GM18498 (cell line): ENCODE data around the gene TRA2A.
"Not testable (repeated sequence)": the region's sequence is repeated elsewhere in the genome, so short reads cannot be mapped to it uniquely, and the experiment has no call there.

Source experiments
- ATAC-seq: cut with Tn5 transposase; IDR thresholded peaks from one replicate; pipeline ENCODE4 v1.9.1; 2021; ENCODE audit warnings: mild to moderate bottlenecking, moderate library complexity; ENCODE audit not compliant: unreplicated experiment

The TRA2A gene

GRCh38 chr7:23513746-23514145 lies 18.0 kb downstream of the TRA2A start:
- ATAC-seq, result not testable (repeated sequence)

GRCh38 chr7:23494009-23494408 lies 37.8 kb downstream of the TRA2A start:
- no peak for ATAC-seq

- no peak for ATAC-seq
These were observed 40.3 kb downstream of the TRA2A start for GRCh38 chr7:23491502-23491901.

DNA sequence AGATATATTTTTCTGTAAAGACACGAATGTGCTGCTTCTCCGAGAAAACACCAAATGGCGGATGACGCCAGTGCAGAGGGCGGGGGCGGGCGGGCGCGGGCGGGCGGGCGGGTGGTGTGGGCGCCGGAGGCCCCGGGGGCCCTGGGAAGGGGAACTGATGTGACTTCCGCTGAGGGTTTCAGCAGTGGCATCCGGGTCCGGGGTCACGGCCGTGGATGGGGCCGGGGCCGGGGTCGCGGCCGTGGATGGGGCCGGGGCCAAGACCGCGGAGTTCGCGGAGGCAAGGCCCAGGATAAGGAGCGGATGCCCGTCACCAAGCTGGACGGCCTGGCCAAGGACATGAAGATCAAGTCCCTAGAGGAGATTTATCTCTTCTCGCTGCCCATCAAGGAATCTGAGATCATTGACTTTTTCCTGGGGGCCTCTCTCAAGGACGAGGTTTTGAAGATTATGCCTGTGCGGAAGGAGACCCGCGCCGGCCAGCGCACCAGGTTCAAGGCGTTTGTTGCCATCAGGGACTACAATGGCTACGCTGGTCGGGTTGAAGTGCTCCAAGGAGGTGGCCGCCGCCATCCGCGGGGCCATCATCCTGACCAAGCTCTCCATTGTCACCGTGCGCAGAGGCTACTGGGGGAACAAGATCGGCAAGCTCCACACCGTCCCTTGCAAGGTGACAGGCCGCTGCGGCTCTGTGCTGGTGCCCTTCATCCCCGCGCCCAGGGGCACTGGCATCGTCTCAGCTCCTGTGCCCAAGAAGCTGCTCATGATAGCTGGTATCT lies 41.2 kb downstream of the TRA2A start:
- peak; percentile 73 for ATAC-seq

- not testable (repeated sequence) for ATAC-seq
These were observed 43.1 kb downstream of the TRA2A start for GRCh38 chr7:23488714-23489113.

GRCh38 chr7:23487670-23488069 lies 44.1 kb downstream of the TRA2A start:
- no peak for ATAC-seq

- no peak for ATAC-seq
These were observed 45.6 kb downstream of the TRA2A start for GRCh38 chr7:23486002-23486773.

- ATAC-seq, result no peak
These were observed 49.1 kb downstream of the TRA2A start for GRCh38 chr7:23482686-23483085.

DNA sequence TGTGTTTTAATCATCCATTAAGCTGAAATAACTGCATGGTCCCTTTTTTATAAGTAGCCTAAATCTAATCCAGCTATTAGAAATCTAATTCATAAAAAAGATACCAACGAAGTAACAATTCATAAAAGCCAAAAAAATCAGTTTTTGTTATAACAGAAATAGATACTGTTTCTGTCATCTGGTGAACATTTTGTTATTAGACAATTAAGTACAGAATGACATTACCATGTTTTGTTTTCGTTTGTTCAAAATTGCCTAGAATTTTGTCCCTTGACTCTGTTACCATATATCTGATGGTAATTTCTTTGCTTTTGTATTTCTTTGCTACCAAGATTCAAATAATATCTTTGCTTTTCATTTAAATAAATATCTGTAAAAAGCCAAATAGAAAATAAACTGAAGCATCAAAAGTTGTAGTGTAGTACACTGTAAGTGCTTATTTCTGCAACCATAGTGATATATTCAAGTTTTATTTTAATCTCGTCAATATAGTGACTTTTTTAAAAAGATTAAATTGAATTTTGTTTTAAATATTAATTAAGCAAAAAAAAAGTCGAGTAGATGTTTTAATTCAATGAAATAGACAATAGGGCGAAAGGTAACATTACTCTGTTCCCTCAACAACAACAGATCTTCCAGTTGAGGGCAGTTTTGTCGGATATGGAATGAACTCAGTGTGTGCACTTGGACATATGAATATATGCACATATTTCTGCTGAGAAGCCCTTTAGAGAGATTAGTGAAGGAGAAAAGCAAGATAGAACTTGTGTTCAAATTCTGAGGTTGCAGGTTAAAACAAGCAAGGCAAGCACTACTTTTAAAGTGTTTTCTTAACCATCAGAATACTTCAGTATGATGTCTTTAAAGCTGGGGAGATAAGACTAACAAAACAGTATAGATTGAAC lies 53.6 kb downstream of the TRA2A start:
- ATAC-seq, result no peak

DNA sequence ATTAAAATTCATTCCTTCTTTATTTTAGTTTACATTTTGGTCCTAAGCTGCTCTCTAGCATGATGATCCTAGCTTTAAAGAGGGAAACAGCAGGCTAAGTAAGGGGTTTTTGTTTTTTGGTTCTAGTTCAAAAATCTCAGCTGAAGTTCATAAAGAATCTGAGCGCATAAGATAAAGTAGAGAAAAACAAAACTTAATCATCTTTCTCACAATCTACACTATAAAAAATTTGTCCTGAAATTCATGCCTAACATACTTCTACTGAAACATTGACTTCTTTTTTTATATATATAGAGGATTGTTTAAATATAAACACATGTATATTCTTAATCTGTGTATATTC lies 54.7 kb downstream of the TRA2A start:
- no peak for ATAC-seq

DNA sequence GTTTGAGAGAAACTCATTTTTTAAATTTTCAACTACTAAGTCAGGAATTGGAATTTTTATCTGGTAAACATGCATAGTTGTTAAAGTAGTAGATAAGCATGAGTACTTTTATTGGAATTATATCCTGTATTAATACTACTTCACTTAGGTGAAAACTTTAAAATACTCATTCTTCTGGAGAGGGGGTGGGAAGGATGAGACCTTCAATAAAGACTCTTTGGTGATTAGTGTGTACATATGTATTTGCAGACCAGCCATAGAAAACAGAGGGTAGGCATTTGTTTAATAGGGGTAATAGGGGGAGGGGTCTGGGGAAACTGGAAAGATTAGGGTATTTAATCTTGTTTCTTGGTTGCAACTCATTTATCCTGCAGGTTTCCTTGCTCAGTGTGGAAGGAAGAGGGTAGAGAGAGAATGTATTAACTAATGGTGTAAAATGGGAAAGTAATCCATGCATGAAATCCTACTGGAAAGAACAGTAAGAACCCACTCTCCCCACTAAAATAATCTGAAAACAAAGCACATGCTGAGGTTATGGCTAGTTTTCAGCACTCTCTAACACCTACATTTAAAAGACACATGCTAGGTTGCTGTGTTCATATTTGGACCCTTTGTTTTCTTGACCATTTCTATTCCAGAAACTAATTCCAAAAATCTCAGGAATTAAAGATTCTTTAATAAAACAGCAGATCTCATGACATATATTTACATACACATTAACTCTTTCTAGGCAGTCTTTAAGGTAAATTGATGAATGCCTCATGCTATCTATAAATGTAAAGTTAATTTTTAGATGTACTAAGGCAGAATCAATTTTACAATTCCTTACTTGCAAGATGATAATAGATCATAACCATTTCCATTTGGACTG lies 55.3 kb downstream of the TRA2A start:
- no peak for ATAC-seq

DNA sequence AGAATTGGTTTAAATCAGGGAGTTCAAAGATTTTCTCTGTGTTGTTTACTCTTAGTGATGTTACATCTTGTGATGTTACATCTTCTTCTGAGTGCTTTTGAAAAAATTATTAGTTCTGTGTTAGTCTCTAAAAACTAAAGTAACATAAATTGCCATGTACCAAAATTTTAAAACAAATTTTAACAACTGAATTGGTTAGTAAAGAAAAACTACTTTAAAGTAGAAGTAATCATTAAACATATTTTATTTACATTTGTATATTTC lies 56.3 kb downstream of the TRA2A start:
- ATAC-seq, result no peak

DNA sequence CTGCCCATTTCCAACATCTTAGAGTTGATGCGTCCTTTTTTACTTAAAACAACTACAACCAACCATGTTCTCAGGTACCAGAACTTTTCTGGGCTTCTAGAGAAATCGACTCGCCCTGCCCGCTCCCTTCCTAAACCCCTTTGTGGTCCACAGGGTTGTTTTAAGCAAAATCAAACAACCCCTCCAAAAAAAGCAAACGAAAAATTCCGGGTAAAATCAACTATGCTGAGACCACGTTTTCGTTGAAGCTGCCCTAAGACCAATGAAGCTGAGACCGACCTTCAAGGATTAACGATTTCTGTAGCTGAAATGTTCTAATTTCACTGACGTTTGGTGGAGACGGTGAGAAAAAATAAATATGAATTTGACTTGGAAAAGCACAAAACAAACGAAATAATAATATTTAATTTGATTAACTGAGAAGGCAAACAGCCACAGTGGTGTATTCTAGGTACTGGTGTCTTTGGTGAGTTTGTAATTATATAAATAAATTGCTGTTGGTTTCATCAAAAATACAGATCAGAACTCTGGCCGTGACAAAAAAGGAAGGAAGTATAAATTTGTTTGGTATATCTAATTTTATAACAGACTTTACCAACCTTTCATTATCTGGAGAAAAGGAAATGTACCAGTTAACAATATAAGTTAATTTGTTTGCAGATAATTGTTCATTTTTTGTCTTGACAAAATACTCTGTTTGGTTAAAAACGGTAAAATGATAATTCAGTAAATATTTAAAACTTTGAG lies 56.8 kb downstream of the TRA2A start:
- ATAC-seq, result no peak

DNA sequence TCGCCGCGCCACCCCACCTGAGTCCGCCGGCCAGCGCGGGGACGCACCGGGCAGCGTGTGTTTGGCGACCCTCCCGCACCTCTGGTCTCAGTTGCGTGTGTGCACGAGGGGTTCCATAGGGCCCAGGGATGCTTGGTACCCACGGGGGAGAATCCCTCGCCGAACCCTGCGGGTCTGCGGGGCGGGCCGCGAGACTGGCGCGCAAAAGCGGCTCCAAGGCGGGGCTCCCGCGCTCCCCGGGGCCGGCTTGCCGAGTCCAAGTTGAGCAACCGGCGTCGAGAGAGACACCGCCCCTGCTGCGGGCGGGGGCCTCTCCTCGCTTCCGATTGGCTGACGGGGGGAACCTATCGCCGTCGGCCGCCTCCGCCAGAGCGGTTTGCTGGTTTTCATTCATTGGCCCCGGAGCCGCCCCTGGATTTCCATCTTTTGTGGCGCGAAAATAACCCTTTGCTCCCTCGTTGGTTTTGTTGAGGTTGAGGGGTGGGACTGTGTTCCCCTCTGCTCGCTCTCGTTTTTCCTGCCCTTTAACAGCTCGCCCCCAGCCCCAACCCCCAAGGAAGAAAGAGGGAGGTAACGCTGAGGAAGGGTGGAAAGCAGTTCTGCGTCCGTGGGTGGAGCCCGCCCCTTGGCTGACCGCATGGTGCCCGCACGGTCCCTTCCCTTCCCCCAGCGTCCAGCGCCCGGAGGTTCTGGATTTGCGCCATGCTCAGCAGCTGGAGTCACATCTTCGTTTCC lies 57.5 kb downstream of the TRA2A start:
- peak; percentile 65 for ATAC-seq

DNA sequence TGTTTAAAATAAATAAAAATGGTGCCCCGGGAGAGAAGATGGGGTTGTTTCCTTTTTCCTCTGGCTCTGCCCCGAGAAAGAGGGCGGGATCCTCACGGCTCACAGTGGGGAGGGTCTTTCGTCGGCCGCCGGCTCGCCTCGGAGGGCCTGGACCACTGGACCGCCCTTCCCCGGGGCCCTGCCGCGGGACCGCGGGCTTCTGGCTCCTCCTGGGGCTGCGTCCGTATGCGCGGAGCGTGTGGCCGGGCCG lies 58.0 kb downstream of the TRA2A start:
- ATAC-seq, result peak; percentile 25

- ATAC-seq, result no peak
These were observed 58.6 kb downstream of the TRA2A start for GRCh38 chr7:23472956-23473843.

DNA sequence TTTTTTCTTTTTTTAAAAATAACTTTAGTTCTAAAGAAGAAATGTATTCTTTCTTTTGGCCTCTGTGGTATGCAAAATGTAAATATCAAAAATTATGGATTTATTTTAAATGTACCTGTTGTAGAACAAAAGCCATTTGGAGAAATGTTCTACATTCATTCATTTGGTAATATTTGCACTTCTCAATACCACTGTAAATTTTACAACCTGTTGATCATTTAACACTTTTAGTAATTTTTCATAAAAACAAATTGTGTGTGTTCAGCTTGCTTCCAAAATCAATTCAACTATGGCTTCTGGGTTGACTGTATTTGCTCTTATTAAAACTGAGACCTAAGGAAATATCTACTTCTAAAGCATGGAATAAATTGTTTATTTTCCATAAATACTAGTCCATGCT lies 59.2 kb downstream of the TRA2A start:
- no peak for ATAC-seq

GRCh38 chr7:23472046-23472445 lies 59.7 kb downstream of the TRA2A start:
- no peak for ATAC-seq
